IgD-negative memory B cell (primary cell): ENCODE results near the gene SRGAP3. TPM values are rescaled to one million over a fixed set of nuclear protein-coding genes. Genes with fewer than 3 reads are reported as not detected.

Experiments
- H3K27ac Mint-ChIP-seq, 3 donors: one replicate each; pipeline ENCODE4 v1.8.0; 2020 to 2022; ENCODE audit warnings: mild to moderate bottlenecking in 3 of 3, mixed read lengths in 3 of 3, moderate library complexity in 1 of 3
- H3K27me3 Mint-ChIP-seq: one replicate; pipeline ENCODE4 v1.8.0; 2021; ENCODE audit warnings: mixed read lengths
- H3K36me3 Mint-ChIP-seq: one replicate; pipeline ENCODE4 v1.8.0; 2020; ENCODE audit warnings: mild to moderate bottlenecking, mixed read lengths
- H3K4me1 Mint-ChIP-seq, 3 donors: one replicate each; pipeline ENCODE4 v1.8.0; 2020 to 2022; ENCODE audit warnings: mixed read lengths in 3 of 3, mild to moderate bottlenecking in 1 of 3
- H3K4me3 Mint-ChIP-seq, 4 donors: one replicate each; pipeline ENCODE4 v1.8.0; 2020 to 2022; ENCODE audit warnings: mild to moderate bottlenecking in 4 of 4, mixed read lengths in 4 of 4, moderate library complexity in 3 of 4
- H3K9me3 Mint-ChIP-seq, 3 donors: one replicate each; pipeline ENCODE4 v1.8.0; 2020 to 2021; ENCODE audit warnings: mixed read lengths in 3 of 3, mild to moderate bottlenecking in 1 of 3
- polyA plus RNA-seq: library from polyadenylated mRNA; unstranded; fragments of 300-500 nt; fragmentation: Illumina TruSeq; gene quantifications from one replicate; pipeline ENCODE4 v1.2.3, GENCODE V29; 2021

SRGAP3 gene
- polyA plus RNA-seq, 1 donor from 2014 or later = 0.24 TPM

DNA sequence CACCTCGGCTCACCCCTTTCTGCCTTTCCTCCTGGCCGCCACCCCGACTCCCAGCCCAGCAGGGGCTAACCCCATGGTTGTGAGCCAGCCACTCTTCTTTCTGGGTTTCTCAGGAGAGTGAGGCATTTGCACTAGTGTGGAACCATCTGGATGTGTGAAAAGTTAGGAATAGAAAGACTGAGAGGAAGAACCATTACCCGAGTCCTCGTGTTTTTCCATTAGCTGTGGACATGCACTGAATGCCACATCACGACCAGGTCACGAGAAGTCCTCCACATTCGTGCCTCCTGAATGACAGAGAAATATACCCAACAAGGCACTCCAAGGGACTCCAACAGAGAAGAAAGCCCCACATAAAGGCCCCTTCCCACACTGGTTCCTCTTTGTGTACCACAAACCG is 268.1 kb downstream of the SRGAP3 start:
- no peak overlapping the region for H3K4me3 Mint-ChIP-seq
- no peaks in the 10 kb centered on the region for H3K4me1 Mint-ChIP-seq

DNA sequence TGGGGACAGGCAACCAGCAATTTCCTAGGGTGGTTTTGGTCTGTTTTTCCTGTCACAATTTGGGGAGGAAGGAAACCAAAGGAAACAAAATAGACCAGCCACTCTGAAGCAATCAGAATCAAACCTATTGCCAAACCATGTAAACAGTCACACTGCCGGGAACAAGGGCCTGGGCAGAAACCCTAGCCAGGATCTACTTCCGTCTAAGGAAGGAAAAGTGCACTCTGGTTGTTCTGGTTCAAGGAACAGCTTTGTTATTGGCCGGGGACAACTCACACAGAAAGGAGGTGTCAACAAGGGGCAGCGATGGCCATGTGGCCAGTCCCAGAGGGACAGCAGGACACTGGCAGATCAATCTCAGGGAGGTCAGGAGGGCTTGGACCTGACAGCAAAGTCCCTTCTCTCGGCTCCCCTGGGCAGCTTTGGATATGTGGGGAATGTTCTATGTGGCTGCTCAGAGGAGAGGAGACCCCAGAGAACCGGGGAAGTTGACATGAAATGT is 268.6 kb downstream of the SRGAP3 start:
- Mint-ChIP-seq H3K4me3 (no peak overlapping the region), H3K27me3 (peaks cover 28% of the 10 kb centered on the region), H3K4me1 (no peaks in the 10 kb centered on the region), H3K36me3 (peaks cover 2% of the 10 kb centered on the region), H3K27ac (no peak overlapping the region), H3K9me3 (peaks cover 0 to 13% (median 4%) of the 10 kb centered on the region in 3 donors)

More for the DNA sequence above, 268.1 kb downstream of the SRGAP3 start:
- H3K27me3 Mint-ChIP-seq = peaks cover 28% of the 10 kb centered on the region
- peaks cover 0 to 13% (median 4%) of the 10 kb centered on the region in 3 donors for H3K9me3 Mint-ChIP-seq
- H3K27ac Mint-ChIP-seq = no peak overlapping the region
- peaks cover 2% of the 10 kb centered on the region for H3K36me3 Mint-ChIP-seq

DNA sequence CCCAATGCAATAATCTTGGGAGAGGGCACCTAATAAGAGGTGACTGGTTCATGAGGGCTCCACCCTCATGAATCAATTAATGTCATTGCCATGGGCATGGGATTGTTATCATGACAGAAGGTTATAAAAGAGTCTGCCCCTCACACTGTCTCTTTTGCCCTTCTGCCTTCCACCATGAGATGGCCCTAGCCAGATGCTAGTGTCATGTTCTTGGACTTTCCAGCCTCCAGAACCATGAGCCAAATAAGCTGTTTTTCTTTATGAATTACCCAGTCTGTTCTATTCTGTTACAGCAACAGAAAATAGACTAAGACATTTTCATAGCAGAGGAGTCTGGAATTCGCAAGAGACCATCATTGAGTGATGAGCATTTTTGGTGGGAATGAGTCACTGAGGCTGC is 270.2 kb downstream of the SRGAP3 start:
- peaks cover 28% of the 10 kb centered on the region for H3K27me3 Mint-ChIP-seq
- H3K4me3 Mint-ChIP-seq = no peak overlapping the region
- peak overlapping the region in 1 of 3 donors; percentile 35 for H3K27ac Mint-ChIP-seq
- peaks cover 0 to 13% (median 4%) of the 10 kb centered on the region in 3 donors for H3K9me3 Mint-ChIP-seq
- H3K36me3 Mint-ChIP-seq = peaks cover 2% of the 10 kb centered on the region
- H3K4me1 Mint-ChIP-seq = no peaks in the 10 kb centered on the region

DNA sequence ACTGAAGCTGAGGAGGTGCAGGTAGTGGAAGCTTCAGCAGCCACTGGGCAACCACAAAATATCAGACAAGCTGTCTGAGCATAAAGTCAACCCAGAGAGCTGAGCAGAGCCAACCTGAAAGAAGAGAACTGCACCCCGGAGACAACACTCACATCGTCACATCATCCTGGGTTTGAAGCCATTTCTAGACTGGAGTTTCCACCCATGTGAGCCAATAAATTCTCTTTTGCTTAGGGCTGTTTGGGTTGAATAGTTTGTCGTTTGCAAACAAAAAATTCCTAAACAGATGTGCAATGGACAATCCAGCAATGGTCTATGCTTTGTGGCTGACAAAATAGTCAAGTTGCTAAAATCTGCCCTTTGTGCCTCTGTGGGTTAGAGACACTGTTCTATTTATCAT is 270.9 kb downstream of the SRGAP3 start:
- Mint-ChIP-seq H3K9me3 (peaks cover 0 to 13% (median 4%) of the 10 kb centered on the region in 3 donors), H3K36me3 (peaks cover under 1% of the 10 kb centered on the region), H3K4me3 (no peak overlapping the region), H3K27ac (peak overlapping the region in 1 of 3 donors; percentile 35), H3K27me3 (peaks cover 27% of the 10 kb centered on the region), H3K4me1 (no peaks in the 10 kb centered on the region)

DNA sequence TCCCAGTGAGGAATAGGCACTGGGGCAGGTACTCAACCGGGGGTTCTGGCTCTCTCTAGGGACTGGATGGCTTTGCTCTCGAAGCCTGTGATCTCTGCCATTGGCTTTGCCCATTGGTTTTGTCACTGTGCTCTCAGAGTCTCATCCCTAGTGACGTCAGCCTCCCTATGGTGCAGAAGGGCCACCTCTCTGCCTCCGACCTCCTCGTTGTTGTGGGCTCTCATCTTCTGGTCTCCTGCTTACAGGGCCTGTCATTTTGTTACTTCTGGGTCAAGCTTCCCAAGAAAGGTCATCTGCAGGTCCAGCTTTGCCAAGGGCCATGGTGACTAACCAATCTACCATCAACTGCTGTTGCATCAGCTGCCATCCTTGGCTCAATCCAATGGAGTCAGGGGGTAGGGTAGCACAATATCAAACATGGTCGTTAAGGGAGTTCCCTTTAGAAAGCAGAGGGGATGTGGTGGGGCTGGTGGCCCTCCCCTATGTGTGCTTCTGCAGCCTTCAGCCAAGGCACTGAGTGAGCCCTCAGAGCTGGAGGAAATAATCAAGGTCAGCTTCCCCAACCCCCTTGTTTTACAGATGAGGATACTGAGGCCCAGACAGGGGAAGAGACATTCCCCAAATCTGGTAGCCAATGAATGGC is 272.8 kb downstream of the SRGAP3 start:
- H3K9me3 Mint-ChIP-seq = peaks cover 0 to 13% (median 4%) of the 10 kb centered on the region in 3 donors
- peaks cover 26% of the 10 kb centered on the region for H3K27me3 Mint-ChIP-seq
- H3K36me3 Mint-ChIP-seq = no peaks in the 10 kb centered on the region
- no peak overlapping the region for H3K27ac Mint-ChIP-seq
- no peaks in the 10 kb centered on the region for H3K4me1 Mint-ChIP-seq
- no peak overlapping the region for H3K4me3 Mint-ChIP-seq

DNA sequence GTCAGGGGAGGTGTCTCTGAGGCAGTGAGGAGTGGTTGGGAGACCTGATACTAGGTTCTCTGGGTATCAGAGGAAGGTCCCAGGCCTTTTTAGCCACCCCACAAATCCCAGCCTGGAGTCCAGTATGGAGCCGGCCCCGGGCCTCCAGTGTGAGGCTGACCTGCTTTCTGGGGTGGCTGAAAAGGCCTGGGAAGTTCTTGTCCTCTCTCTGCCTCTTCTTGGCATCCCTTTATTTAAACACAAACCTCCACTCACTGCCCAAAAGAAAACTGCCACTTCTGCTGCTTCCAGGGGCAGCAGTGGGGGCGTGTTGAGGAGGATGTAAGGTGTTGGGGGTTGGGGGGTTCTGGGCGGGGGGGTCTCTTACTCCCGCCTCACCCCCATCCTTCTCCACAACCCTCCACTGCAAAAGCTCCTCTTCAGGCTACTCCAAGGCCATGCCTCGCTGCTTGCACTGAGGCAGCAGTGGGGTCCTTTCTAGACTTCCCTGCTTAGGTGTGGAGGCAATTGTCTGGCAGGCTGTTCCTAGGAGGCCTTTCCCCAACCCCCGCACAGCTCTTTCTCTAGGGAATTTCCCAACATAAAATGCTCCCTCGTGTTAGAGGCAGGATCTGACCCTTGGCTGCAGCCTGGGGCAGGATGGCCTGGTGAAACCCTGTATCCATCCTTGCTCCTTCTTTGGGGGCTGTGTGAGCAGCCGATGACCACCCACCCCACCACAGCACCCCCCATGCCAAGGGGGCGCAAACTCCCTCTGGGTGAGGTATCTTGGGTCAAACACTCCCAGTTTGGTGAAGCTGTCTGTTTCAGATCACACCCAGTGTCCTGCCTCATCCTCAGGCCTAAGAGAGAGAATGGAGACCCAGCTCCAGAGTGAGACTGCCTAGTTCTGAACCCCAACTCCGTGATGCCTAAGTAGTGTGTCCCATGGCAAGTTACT is 274.1 kb downstream of the SRGAP3 start:
- H3K4me1 Mint-ChIP-seq = peaks cover 0 to 4% (median 0%) of the 10 kb centered on the region in 3 donors
- H3K27me3 Mint-ChIP-seq = peaks cover 17% of the 10 kb centered on the region
- H3K9me3 Mint-ChIP-seq = peaks cover 0 to 10% (median 4%) of the 10 kb centered on the region in 3 donors
- H3K27ac Mint-ChIP-seq = no peak overlapping the region
- no peak overlapping the region for H3K4me3 Mint-ChIP-seq
- H3K36me3 Mint-ChIP-seq = no peaks in the 10 kb centered on the region

DNA sequence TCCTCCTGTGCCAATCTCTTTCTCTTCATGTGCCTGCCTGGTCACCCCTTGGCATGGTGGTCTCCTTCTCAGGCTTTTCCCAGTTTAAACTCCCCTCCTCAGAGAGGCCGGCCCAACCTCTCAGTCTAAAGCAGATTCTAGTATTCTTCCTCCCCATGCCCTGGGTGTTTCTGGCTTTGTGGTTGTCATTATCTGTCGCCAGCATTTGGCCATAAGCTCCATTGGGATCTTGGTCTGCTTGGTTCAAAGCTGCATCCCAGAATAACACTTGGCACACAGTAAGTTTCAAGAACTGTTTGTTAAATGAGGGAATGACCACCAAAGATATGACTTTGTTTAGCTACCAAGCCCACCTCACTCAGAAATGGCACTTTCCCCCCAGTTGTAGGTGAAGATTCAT is 275.0 kb downstream of the SRGAP3 start:
- Mint-ChIP-seq H3K27me3 (peaks cover 18% of the 10 kb centered on the region), H3K4me1 (peaks cover 0 to 4% (median 0%) of the 10 kb centered on the region in 3 donors), H3K4me3 (no peak overlapping the region), H3K9me3 (peaks cover 0 to 3% (median 2%) of the 10 kb centered on the region in 3 donors), H3K27ac (no peak overlapping the region), H3K36me3 (no peaks in the 10 kb centered on the region)

DNA sequence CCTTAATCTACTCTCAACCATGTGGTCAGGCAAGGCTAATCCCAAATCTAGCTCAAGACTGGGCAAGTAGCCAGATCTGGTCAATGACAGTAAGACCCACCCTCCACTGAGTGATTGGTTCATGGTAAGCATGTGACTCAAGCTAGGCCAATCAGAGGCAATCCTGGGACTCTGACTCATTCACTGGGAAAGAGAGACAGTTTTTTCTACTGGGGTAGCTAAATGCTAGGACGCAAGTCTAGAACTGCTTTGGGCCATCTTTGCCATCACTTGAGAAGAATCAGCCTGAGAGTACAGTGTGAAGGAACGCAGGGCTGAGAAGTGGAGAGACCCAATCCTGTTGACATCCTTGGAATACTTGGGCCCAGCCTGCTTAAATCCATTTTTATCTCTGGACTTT is 276.8 kb downstream of the SRGAP3 start:
- Mint-ChIP-seq H3K4me3 (no peak overlapping the region), H3K36me3 (no peaks in the 10 kb centered on the region), H3K27ac (no peak overlapping the region), H3K9me3 (no peaks in the 10 kb centered on the region), H3K4me1 (peaks cover 0 to 4% (median 0%) of the 10 kb centered on the region in 3 donors), H3K27me3 (peaks cover 19% of the 10 kb centered on the region)

DNA sequence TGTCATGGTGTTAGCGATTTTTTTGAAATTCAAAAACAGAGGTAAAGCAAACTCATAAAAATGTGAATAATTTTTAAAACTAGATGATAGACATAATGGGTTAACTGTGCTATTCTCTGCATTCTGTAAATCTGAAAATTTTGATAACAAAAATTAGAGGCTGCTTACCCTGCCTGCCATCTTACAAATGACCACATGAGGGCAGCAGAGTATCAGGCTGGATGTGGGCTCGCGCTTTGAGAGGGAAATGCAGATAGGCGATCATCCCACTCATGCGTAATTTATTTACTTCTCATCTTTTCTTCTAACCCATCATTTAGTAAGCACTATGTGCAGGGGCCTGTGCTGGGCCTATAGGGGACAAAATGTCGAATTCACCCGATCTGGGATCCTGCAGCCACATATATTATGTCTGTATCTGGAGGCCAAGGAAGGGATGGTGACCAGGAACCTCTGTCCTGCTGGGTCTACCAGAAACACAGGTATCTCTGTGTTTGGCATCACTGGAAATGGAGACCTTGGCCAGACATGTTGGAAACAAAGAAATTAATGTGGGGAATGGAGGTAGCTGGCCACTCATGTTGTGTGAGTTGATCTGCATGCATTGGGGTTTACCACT is 278.4 kb downstream of the SRGAP3 start:
- H3K27me3 Mint-ChIP-seq = peaks cover 12% of the 10 kb centered on the region
- H3K36me3 Mint-ChIP-seq = no peaks in the 10 kb centered on the region
- H3K27ac Mint-ChIP-seq = peak overlapping the region in 1 of 3 donors; percentile 2
- H3K4me1 Mint-ChIP-seq = peaks cover 0 to 4% (median 0%) of the 10 kb centered on the region in 3 donors
- H3K9me3 Mint-ChIP-seq = no peaks in the 10 kb centered on the region
- H3K4me3 Mint-ChIP-seq = peak overlapping the region in 2 of 4 donors; percentile 7 to 28

DNA sequence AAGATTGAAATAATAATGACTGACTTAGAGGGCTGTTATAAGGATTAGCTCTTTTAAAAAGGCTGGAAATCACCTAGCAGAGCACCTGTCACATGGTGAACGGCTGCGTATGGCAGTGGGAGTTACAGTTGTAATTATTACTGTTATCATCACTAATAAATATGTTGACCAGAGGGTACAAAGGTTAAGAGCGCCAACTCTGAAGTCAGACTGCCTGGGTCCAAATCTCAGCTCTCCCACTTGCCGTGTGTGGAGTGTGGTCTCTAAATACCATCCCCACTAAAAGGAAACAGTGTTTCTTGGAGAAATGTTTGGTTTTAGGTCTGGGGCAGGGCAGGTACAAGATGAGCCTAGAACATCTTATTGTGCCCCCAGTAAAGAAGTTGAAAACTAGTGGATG is 280.2 kb downstream of the SRGAP3 start:
- Mint-ChIP-seq H3K4me1 (peaks cover 0 to 4% (median 0%) of the 10 kb centered on the region in 3 donors), H3K27ac (no peak overlapping the region), H3K36me3 (no peaks in the 10 kb centered on the region), H3K9me3 (no peaks in the 10 kb centered on the region), H3K27me3 (peaks cover 12% of the 10 kb centered on the region), H3K4me3 (no peak overlapping the region)

DNA sequence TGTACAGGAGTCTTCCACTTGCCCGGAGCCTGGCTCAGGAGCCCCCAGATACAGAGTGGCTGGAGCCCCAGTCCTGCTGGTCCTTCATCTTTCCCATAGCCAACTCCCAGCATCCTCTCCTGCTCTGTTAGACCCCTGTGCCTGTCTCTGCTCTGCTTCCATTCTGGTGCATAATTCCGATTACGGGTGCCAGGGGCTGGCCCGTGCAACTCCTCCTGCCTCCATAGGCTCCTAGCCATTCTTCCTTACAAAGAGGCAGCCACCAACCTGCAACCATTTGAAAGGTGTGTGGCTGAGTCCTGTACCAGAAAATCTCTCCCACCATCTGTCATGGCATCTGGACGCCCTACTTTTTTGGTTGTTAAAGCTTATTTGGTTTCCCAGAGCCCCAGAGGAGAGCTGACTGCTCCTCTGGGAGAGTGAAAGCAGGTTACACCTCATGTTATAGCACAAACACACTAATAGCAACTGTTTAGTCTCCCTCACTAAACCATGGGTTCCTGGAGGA is 281.0 kb downstream of the SRGAP3 start:
- peaks cover 2 to 6% (median 3%) of the 10 kb centered on the region in 3 donors for H3K4me1 Mint-ChIP-seq
- H3K27ac Mint-ChIP-seq = peak overlapping the region in 1 of 3 donors; percentile 38
- no peaks in the 10 kb centered on the region for H3K9me3 Mint-ChIP-seq
- peaks cover 12% of the 10 kb centered on the region for H3K27me3 Mint-ChIP-seq
- H3K4me3 Mint-ChIP-seq = peak overlapping the region in 1 of 4 donors; percentile 10
- no peaks in the 10 kb centered on the region for H3K36me3 Mint-ChIP-seq

DNA sequence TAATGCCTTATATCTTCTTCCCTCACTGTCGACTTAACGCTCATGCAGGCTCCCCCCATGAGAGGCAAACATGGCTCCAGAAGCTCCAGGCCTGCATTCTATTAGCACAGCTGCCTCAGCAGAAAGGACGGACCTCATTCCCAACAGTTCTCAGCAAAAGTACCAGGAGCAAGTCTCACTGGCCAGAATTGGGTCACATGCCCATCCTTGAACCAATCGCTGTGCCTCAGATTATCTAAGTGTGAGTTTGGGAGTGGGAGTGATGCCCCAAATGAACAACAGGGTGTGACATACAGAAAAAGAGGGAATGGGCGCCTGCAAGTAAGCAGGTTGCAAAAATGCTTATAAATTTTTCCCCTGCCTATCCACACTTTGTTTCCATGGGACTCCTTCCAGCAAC is 281.9 kb downstream of the SRGAP3 start:
- Mint-ChIP-seq H3K36me3 (no peaks in the 10 kb centered on the region), H3K27ac (peak overlapping the region in 1 of 3 donors; percentile 55), H3K4me3 (no peak overlapping the region), H3K27me3 (peaks cover 9% of the 10 kb centered on the region), H3K9me3 (no peaks in the 10 kb centered on the region), H3K4me1 (peaks cover 6 to 14% (median 10%) of the 10 kb centered on the region in 3 donors)

DNA sequence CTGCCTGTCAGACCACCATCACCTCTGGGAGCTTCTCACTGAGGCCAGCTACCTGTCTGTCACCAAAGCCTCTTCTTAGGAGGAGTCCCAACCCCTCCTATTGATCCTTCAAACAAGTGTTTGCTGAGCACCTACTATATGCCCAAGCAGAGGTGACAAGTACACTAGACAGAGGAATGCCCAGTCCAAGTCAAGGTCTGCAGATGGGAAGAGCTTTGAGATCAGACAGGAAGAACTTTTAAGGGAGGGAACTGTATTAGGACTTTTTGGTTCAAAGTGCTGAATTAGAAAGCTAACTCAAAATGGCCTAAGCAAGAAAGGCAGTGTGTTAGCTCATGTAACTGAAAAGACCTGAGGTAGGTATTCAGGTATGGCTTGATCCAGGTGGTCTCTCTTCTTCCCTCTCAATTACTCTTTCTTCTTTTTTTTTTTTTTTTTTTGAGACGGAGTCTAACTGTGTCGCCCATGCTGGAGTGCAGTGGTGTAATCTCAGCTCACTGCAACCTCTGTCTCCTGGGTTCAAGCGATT is 282.6 kb downstream of the SRGAP3 start:
- H3K36me3 Mint-ChIP-seq = no peaks in the 10 kb centered on the region
- peak overlapping the region in 1 of 3 donors; percentile 97 for H3K27ac Mint-ChIP-seq
- H3K4me3 Mint-ChIP-seq = no peak overlapping the region
- H3K4me1 Mint-ChIP-seq = peaks cover 6 to 17% (median 15%) of the 10 kb centered on the region in 3 donors
- H3K9me3 Mint-ChIP-seq = no peaks in the 10 kb centered on the region
- peaks cover 9% of the 10 kb centered on the region for H3K27me3 Mint-ChIP-seq

DNA sequence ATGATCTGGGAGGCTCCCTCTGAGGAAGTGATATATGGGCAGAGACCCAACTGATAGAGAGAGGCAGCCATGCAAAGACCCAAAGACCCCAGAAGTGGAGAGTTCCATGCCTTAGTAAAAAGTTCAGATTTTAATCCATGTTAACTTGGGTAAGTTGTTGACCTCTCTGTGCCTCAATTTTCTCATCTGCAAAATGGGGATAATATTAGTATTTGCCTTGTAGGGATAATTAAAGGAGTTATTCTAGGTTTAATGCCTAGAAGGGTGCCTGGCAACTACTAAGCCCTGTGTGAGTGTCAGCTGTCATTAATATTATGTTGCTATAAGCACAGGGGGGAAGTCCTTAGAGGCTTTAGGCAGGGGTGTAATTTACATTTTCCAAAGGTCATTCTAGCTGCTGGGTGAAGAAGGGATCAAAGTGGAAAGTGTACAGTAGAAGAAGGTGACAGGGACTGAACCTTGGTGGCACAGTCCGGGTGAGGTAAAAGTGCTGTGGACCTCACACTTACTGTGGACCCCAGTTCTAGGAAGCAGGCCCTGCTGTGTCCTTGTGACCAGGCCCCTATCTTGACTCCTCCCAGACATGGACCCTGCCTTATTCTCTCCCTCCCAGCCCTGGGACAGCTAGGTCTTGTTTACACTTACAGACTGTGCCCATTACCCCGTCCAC is 283.2 kb downstream of the SRGAP3 start:
- Mint-ChIP-seq H3K36me3 (no peaks in the 10 kb centered on the region), H3K9me3 (no peaks in the 10 kb centered on the region), H3K4me3 (no peak overlapping the region), H3K27me3 (peaks cover 9% of the 10 kb centered on the region), H3K4me1 (peaks cover 6 to 20% (median 15%) of the 10 kb centered on the region in 3 donors), H3K27ac (peak overlapping the region in 2 of 3 donors; percentile 62 to 97)
